ENCODE results near the gene PTGFR. TPM values are rescaled to one million over a fixed set of nuclear protein-coding genes. Genes with fewer than 3 reads are reported as not detected.

Gene PTGFR
- total RNA-seq, 2 experiments from 2014 or later, result not detected

DNA sequence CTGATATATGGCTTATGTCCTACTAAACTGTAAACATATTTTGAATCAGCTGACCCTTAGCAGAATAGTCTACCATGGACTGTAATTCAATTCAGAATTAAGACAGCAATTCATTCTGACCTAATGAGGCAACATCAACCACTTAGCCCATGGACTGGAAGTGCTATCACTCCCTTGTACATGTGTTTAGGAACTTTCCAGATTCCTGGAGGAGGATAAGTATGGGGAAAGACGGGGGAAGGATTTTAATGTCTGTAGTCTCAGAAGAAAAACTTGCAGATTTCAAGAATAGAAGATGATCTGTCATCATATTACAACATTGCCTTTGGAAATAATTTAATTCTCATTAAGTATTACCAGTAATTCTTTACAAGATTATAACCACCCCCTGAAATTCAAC, 56.3 kb downstream of the PTGFR start:
- TF ChIP-seq, protein P1, sequence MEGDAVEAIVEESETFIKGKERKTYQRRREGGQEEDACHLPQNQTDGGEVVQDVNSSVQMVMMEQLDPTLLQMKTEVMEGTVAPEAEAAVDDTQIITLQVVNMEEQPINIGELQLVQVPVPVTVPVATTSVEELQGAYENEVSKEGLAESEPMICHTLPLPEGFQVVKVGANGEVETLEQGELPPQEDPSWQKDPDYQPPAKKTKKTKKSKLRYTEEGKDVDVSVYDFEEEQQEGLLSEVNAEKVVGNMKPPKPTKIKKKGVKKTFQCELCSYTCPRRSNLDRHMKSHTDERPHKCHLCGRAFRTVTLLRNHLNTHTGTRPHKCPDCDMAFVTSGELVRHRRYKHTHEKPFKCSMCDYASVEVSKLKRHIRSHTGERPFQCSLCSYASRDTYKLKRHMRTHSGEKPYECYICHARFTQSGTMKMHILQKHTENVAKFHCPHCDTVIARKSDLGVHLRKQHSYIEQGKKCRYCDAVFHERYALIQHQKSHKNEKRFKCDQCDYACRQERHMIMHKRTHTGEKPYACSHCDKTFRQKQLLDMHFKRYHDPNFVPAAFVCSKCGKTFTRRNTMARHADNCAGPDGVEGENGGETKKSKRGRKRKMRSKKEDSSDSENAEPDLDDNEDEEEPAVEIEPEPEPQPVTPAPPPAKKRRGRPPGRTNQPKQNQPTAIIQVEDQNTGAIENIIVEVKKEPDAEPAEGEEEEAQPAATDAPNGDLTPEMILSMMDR (conservative IDR thresholded peaks at IDR 0.05; ENCODE audit: low read length), result no peak
- TF ChIP-seq EZH2phosphoT487 (IDR thresholded peaks at IDR 0.05; ENCODE audit: borderline replicate concordance, low read depth, low read length), result no peak

DNA sequence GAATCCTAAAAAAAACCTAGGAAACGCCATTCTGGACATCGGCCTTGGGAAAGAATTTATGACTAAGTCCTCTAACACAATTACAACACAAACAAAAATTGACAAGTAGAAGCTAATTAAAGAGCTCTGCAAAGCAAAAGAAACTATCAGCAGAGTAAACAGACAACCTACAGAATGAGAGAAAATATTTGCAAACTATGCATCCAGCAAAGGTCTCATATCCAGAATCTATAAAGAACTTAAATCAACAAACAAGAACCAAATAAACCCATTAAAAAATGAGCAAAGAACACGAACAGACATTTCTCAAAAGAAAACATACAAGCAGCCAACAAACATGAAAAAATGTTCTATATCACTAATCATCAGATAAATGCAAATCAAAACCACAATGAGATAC, 58.6 kb downstream of the PTGFR start:
- Histone ChIP-seq H3K9me3 (ENCODE audit: low read length) (no peaks in the 10 kb centered on the region), H3K9me2 (ENCODE audit: insufficient read depth, low read length) (no peaks in the 10 kb centered on the region), H4K20me1 (ENCODE audit: insufficient read depth, low read length) (no peaks in the 10 kb centered on the region), H3K4me3 (ENCODE audit: low read depth, low read length, poor library complexity, severe bottlenecking) (no peak overlapping the region), H3K79me2 (ENCODE audit: insufficient read depth, low read depth, low read length) (no peaks in the 10 kb centered on the region), H3K36me3 (ENCODE audit: insufficient read depth, low read length) (no peaks in the 10 kb centered on the region), H2AFZ (ENCODE audit: low read length) (no peak overlapping the region), H3K4me2 (ENCODE audit: low read length) (no peak overlapping the region), H3K4me1 (ENCODE audit: insufficient read depth, low read length, poor library complexity, severe bottlenecking) (no peaks in the 10 kb centered on the region), H3K27ac (ENCODE audit: low read depth, low read length, poor library complexity, severe bottlenecking) (no peak overlapping the region)
- no peak for DNase-seq (ENCODE audit: low spot score)
- ChIA-PET POLR2A (no interaction called here), CTCF (ENCODE audit: unreplicated experiment) (no interaction called here)
- no TSS peak for BruUV-seq (replicated peaks)
- TF ChIP-seq EZH2phosphoT487 (IDR thresholded peaks at IDR 0.05; ENCODE audit: borderline replicate concordance, low read depth, low read length), result no peak
- TF ChIP-seq, protein P1 (conservative IDR thresholded peaks at IDR 0.05; ENCODE audit: low read length), result no peak
- intact Hi-C loops (cut with micrococcal nuclease; ENCODE audit: unreplicated experiment), result no loop called here

More for the DNA sequence above, 56.3 kb downstream of the PTGFR start:
- POLR2A ChIA-PET, result interaction anchor here (1.0 kb wide), 1 partner anchor 14 kb away, joined by 4 read pairs; no protein-coding TSS in a partner anchor
- Histone ChIP-seq H3K4me1 (ENCODE audit: insufficient read depth, low read length, poor library complexity, severe bottlenecking) (no peaks in the 10 kb centered on the region), H2AFZ (ENCODE audit: low read length) (no peak overlapping the region), H3K4me2 (ENCODE audit: low read length) (no peak overlapping the region), H3K4me3 (ENCODE audit: low read depth, low read length, poor library complexity, severe bottlenecking) (no peak overlapping the region), H3K79me2 (ENCODE audit: insufficient read depth, low read depth, low read length) (no peaks in the 10 kb centered on the region), H3K9me3 (ENCODE audit: low read length) (no peaks in the 10 kb centered on the region), H4K20me1 (ENCODE audit: insufficient read depth, low read length) (no peaks in the 10 kb centered on the region), H3K27ac (ENCODE audit: low read depth, low read length, poor library complexity, severe bottlenecking) (no peak overlapping the region), H3K36me3 (ENCODE audit: insufficient read depth, low read length) (no peaks in the 10 kb centered on the region), H3K9me2 (ENCODE audit: insufficient read depth, low read length) (no peaks in the 10 kb centered on the region)
- no peak for DNase-seq (ENCODE audit: low spot score)
- no TSS peak for BruUV-seq (replicated peaks)
- CTCF ChIA-PET (ENCODE audit: unreplicated experiment), result no interaction called here
- intact Hi-C loops (cut with micrococcal nuclease; ENCODE audit: unreplicated experiment), result no loop called here

DNA sequence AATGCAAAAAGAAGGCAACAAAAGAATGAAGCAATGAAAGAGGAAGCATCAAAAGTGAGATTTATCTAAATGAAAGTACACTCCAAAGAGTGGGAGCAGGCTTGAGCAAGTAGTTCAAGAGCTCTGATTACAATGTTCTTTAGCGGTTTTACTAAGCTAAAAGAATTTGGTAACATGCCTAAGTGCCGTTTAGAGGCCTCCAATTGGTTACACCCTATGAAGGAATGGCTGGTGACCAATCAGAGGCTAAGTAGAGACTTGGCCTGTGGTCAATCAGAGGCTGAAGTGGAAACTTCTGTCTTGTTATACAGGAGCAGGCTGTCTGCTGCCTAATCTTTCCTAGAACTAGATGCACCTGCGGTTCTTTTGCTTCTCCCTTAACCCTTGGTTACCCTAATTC, 59.1 kb downstream of the PTGFR start:
- no peak overlapping the region for H2AFZ ChIP-seq (ENCODE audit: low read length)
- no TSS peak for BruUV-seq (replicated peaks)
- POLR2A ChIA-PET, result no interaction called here
- H3K27ac ChIP-seq (ENCODE audit: low read depth, low read length, poor library complexity, severe bottlenecking), result no peak overlapping the region
- DNase-seq (ENCODE audit: low spot score), result no peak
- intact Hi-C loops (cut with micrococcal nuclease; ENCODE audit: unreplicated experiment), result no loop called here
- no peaks in the 10 kb centered on the region for H3K9me2 ChIP-seq (ENCODE audit: insufficient read depth, low read length)
- H4K20me1 ChIP-seq (ENCODE audit: insufficient read depth, low read length), result no peaks in the 10 kb centered on the region
- CTCF ChIA-PET (ENCODE audit: unreplicated experiment), result no interaction called here
- H3K4me1 ChIP-seq (ENCODE audit: insufficient read depth, low read length, poor library complexity, severe bottlenecking), result no peaks in the 10 kb centered on the region
- H3K4me2 ChIP-seq (ENCODE audit: low read length), result no peak overlapping the region
- H3K4me3 ChIP-seq (ENCODE audit: low read depth, low read length, poor library complexity, severe bottlenecking), result no peak overlapping the region
- no peaks in the 10 kb centered on the region for H3K9me3 ChIP-seq (ENCODE audit: low read length)
- H3K79me2 ChIP-seq (ENCODE audit: insufficient read depth, low read depth, low read length), result no peaks in the 10 kb centered on the region
- TF ChIP-seq, protein P1 (conservative IDR thresholded peaks at IDR 0.05; ENCODE audit: low read length), result no peak
- no peak for TF ChIP-seq EZH2phosphoT487 (IDR thresholded peaks at IDR 0.05; ENCODE audit: borderline replicate concordance, low read depth, low read length)
- H3K36me3 ChIP-seq (ENCODE audit: insufficient read depth, low read length), result no peaks in the 10 kb centered on the region

Data from OCI-LY7 (cell line).